ENCODE results near the gene CDK16.

The CDK16 gene

DNA sequence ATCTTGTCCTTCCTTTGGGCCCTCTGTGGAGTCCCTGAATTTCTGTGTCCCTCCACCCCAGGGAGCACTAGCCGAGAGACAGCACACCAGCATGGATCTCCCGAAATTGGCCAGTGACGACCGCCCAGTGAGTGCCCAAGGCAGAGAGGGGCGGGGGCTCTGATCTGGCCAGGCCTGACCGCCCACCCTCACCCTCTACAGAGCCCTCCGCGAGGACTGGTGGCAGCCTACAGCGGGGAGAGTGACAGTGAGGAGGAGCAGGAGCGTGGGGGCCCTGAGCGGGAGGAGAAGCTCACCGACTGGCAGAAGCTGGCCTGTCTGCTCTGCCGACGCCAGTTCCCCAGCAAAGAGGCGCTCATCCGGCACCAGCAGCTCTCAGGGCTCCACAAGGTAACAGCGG lies 33.2 kb upstream of the CDK16 start:
- no peak for DNase-seq (ENCODE audit: low read depth)
- no peak overlapping the region for H3K4me3 ChIP-seq (replicated peaks; ENCODE audit: low read depth, low read length)
- TF ChIP-seq, protein P1, sequence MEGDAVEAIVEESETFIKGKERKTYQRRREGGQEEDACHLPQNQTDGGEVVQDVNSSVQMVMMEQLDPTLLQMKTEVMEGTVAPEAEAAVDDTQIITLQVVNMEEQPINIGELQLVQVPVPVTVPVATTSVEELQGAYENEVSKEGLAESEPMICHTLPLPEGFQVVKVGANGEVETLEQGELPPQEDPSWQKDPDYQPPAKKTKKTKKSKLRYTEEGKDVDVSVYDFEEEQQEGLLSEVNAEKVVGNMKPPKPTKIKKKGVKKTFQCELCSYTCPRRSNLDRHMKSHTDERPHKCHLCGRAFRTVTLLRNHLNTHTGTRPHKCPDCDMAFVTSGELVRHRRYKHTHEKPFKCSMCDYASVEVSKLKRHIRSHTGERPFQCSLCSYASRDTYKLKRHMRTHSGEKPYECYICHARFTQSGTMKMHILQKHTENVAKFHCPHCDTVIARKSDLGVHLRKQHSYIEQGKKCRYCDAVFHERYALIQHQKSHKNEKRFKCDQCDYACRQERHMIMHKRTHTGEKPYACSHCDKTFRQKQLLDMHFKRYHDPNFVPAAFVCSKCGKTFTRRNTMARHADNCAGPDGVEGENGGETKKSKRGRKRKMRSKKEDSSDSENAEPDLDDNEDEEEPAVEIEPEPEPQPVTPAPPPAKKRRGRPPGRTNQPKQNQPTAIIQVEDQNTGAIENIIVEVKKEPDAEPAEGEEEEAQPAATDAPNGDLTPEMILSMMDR (IDR thresholded peaks at IDR 0.05; ENCODE audit: low read length, missing control alignments): no peak

DNA sequence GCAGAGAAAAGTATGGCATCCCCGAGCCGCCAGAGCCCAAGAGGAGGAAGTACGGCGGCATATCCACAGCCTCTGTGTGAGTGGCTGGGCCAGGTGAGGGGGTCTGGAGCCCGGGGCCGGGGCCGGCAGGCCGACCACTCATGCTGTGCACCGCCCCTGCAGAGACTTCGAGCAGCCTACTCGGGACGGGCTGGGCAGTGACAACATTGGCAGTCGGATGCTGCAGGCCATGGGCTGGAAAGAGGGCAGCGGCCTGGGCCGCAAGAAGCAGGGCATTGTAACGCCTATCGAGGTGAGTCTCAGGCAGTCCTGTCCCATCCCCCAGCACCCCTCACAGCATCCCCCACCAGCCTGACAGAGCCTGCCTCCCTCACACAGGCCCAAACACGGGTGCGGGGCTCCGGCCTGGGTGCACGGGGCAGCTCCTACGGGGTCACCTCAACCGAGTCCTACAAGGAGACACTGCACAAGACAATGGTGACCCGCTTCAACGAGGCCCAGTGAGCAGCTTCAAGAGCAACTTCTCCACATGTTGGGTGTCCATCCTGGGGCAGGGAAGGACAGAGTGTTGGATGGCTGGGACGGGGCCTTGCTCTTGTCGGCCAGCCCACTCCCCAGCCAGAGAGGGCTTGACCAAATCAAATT lies 32.3 kb upstream of the CDK16 start:
- TF ChIP-seq, protein P1 (IDR thresholded peaks at IDR 0.05; ENCODE audit: low read length, missing control alignments): no peak
- H3K4me3 ChIP-seq (replicated peaks; ENCODE audit: low read depth, low read length): no peak overlapping the region

DNA sequence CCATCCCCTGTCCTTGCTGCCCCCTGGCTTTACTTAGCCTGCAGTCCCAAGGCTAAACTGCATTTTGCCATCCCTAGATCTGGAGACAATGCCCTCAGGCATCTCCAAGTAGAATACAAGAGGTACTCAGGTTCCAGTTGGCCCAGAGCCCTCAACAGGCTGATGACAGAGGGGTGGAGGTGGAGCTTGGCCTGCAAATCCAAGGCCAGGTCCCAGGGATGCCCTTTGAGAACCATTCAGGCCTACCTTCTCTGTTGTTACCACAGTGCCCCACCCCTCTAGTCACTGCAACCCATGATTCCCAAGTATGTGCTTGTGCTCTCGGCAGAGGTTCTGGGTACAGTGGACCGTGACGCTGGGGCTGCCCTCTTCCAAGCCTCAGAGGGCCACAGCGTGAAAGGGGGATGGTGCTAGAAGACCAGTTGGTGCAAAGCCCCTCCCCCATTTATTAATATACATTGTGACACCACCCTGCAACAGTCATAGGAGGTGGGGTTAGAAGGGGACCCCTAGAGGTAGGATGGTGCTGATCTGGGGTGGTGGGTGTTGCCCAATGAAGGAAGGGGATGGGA lies 31.3 kb upstream of the CDK16 start:
- H3K4me3 ChIP-seq (replicated peaks; ENCODE audit: low read depth, low read length): no peak overlapping the region
- no peak for DNase-seq (ENCODE audit: low read depth)
- TF ChIP-seq, protein P1 (IDR thresholded peaks at IDR 0.05; ENCODE audit: low read length, missing control alignments): no peak

More for the DNA sequence above, 32.3 kb upstream of the CDK16 start:
- no peak for DNase-seq (ENCODE audit: low read depth)

DNA sequence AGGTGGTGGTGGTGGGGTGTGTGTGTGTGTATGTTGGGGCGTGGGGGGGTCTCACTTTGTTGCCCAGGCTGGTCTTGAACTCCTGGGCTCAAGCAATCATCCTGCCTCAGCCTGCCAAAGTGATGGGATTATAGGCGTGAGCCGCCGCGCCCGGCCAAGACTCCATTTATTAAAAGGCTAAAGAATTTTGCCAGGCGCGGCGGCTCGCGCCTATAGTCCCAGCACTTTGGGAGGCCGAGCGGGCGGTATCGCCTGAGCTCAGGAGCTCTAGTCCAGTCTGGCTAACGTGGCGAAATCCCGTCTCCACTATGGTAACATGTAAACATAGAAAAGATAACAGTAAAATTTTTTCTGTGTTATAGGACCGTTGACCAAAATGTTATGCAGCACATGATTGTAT lies 28.6 kb upstream of the CDK16 start:
- DNase-seq (ENCODE audit: low read depth): no peak
- H3K4me3 ChIP-seq (replicated peaks; ENCODE audit: low read depth, low read length): no peak overlapping the region
- TF ChIP-seq, protein P1 (IDR thresholded peaks at IDR 0.05; ENCODE audit: low read length, missing control alignments): no peak

DNA sequence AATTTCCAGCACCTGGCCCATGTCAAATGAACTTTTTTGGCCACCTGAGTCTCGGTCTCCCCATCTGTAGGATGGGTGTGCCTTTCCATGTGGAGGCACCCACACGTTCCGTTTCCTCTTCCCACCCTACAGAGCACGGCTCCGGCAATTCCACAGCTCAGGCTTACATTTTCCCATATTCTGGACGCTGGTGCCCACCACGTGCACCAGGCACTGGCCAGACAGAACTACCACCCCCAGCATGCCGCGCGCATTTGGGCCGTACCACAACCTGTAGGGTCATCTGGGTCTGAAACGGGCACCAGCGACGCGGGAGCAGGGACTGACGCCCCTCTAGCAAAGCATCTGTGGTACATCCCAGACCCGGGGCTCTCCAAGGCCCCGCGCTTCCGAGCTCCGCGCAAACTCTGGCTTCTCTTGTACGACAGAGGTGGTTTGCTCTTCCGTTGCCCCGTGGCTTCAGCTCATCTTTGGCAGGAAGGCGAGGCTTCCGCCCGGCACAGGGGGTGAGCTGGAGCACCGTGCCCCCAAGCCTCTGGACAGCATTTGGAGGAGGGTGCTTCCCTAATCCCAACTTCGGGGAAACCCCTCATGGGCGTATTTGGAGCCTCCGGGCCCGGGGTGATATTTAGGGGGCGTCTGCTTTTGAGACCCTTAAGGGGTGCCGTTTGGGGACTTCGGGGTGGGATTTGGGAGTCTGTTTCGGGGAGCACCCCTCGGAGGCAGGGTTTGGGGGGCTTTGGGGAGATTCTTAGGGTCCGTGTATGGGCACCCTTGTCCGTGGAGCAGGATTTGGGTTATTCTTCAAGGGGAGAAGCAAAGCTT lies 27.8 kb upstream of the CDK16 start:
- peak overlapping the region; percentile 67 for H3K4me3 ChIP-seq (replicated peaks; ENCODE audit: low read depth, low read length)
- TF ChIP-seq, protein P1 (IDR thresholded peaks at IDR 0.05; ENCODE audit: low read length, missing control alignments): no peak
- peak; percentile 94 for DNase-seq (ENCODE audit: low read depth)

DNA sequence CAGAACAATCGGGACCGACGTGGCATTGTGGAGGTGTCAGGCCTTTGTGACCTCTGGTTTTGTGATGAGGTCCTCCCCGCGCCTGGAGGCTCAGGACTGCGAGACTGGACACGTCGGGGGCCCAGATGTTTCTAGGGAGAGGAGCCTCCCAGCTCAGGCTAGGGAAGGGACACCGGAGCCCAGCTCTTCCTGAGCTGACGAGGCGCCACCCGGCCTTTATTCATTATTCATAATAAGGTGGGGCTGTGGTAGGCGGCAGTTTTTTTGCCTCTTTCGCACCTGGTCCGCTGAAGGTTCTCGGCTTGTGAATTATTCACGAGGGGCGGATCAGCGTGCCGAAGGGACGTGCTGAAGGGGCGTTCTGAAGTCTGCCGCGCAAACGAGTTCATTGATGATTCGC lies 27.1 kb upstream of the CDK16 start:
- peak overlapping the region; percentile 67 for H3K4me3 ChIP-seq (replicated peaks; ENCODE audit: low read depth, low read length)
- no peak for DNase-seq (ENCODE audit: low read depth)
- TF ChIP-seq, protein P1 (IDR thresholded peaks at IDR 0.05; ENCODE audit: low read length, missing control alignments): no peak

Data from fibroblast of pulmonary artery (primary cell).